CD4-positive, alpha-beta T cell treated with Interleukin-17A for 1 hour (primary cell): ENCODE results near the gene XDH.

ENCODE experiments used
- DNase-seq: peaks from one replicate; pipeline ENCODE4 v3.0.0-alpha.2; 2020

Gene XDH

GRCh38 chr2:31414601-31415241, at the start of gene XDH:
XDH (minus strand) TSS chr2:31414742; CDS start chr2:31414666, 76 bp downstream.
- DNase-seq, result no peak

GRCh38 chr2:31457651-31458050, 43.1 kb upstream of the XDH start:
- DNase-seq, result no peak

GRCh38 chr2:31446848-31447247, 32.3 kb upstream of the XDH start:
- no peak for DNase-seq

GRCh38 chr2:31442376-31442775, 27.8 kb upstream of the XDH start:
- no peak for DNase-seq

GRCh38 chr2:31440764-31441163, 26.2 kb upstream of the XDH start:
- no peak for DNase-seq

GRCh38 chr2:31434911-31435310, 20.4 kb upstream of the XDH start:
- DNase-seq, result no peak

GRCh38 chr2:31433541-31433940, 19.0 kb upstream of the XDH start:
- no peak for DNase-seq

GRCh38 chr2:31430439-31431165, 16.1 kb upstream of the XDH start:
- no peak for DNase-seq

- peak; percentile 54 for DNase-seq
These were observed 15.4 kb upstream of the XDH start for GRCh38 chr2:31429759-31430438.

GRCh38 chr2:31429040-31429439, 14.5 kb upstream of the XDH start:
- DNase-seq, result no peak

- DNase-seq, result no peak
These were observed 13.5 kb upstream of the XDH start for GRCh38 chr2:31428001-31428418.

GRCh38 chr2:31426096-31426495, 11.6 kb upstream of the XDH start:
- DNase-seq, result no peak

- no peak for DNase-seq
These were observed 7.1 kb upstream of the XDH start for GRCh38 chr2:31421634-31422033.

- no peak for DNase-seq
These were observed 6.4 kb upstream of the XDH start for GRCh38 chr2:31420936-31421335.

- no peak for DNase-seq
These were observed 4.8 kb upstream of the XDH start for GRCh38 chr2:31419386-31419785.

GRCh38 chr2:31415421-31415820, 879 bp upstream of the XDH start:
- no peak for DNase-seq

GRCh38 chr2:31413862-31414550, 536 bp downstream of the XDH start:
- DNase-seq, result peak; percentile 28

GRCh38 chr2:31413025-31413424, 1.5 kb downstream of the XDH start:
- no peak for DNase-seq

- no peak for DNase-seq
These were observed 2.8 kb downstream of the XDH start for GRCh38 chr2:31411771-31412170.

- DNase-seq, result no peak
These were observed 7.8 kb downstream of the XDH start for GRCh38 chr2:31406593-31407385.

- no peak for DNase-seq
These were observed 9.7 kb downstream of the XDH start for GRCh38 chr2:31404827-31405226.

GRCh38 chr2:31404302-31404701, 10.2 kb downstream of the XDH start:
- DNase-seq, result no peak

GRCh38 chr2:31402388-31402787, 12.2 kb downstream of the XDH start:
- DNase-seq, result no peak
